Stimulated activated CD4-positive, alpha-beta T cell treated with anti-CD3 and anti-CD28 coated beads, Interleukin-2, amount 100 ng/mL, for 4 hours (primary cell): ENCODE data around the gene ABCC1.
"Not testable (repeated sequence)": the region's sequence is repeated elsewhere in the genome, so short reads cannot be mapped to it uniquely, and the experiment has no call there.

Experiments used
- DNase-seq: peaks from one replicate; pipeline ENCODE4 v3.0.0-alpha.2; 2020; ENCODE audit warnings: low read depth

Gene ABCC1

GRCh38 chr16:15949210-15950160, at the start of gene ABCC1:
Gene ABCC1 (plus strand): TSS chr16:15949616. CDS start chr16:15949752, 136 bp downstream.
- peak; percentile 46 for DNase-seq

- DNase-seq, result no peak
These were observed 49.1 kb upstream of the ABCC1 start for GRCh38 chr16:15900357-15900756.

- no peak for DNase-seq
These were observed 48.4 kb upstream of the ABCC1 start for GRCh38 chr16:15900901-15901500.

- no peak for DNase-seq
These were observed 45.5 kb upstream of the ABCC1 start for GRCh38 chr16:15903960-15904359.

- no peak for DNase-seq
These were observed 43.0 kb upstream of the ABCC1 start for GRCh38 chr16:15906439-15906838.

GRCh38 chr16:15907863-15908478, 41.4 kb upstream of the ABCC1 start:
- DNase-seq, result peak; percentile 8

- DNase-seq, result no peak
These were observed 38.2 kb upstream of the ABCC1 start for GRCh38 chr16:15911198-15911597.

GRCh38 chr16:15913046-15913698, 36.2 kb upstream of the ABCC1 start:
- DNase-seq, result no peak

GRCh38 chr16:15915555-15916081, 33.8 kb upstream of the ABCC1 start:
- DNase-seq, result no peak

- DNase-seq, result no peak
These were observed 33.1 kb upstream of the ABCC1 start for GRCh38 chr16:15916323-15916722.

GRCh38 chr16:15918314-15918713, 31.1 kb upstream of the ABCC1 start:
- not testable (repeated sequence) for DNase-seq

- no peak for DNase-seq
These were observed 30.1 kb upstream of the ABCC1 start for GRCh38 chr16:15919331-15919730.

GRCh38 chr16:15924996-15925395, 24.4 kb upstream of the ABCC1 start:
- DNase-seq, result no peak

GRCh38 chr16:15925631-15926030, 23.8 kb upstream of the ABCC1 start:
- no peak for DNase-seq

GRCh38 chr16:15928261-15929104, 20.9 kb upstream of the ABCC1 start:
- no peak for DNase-seq

- DNase-seq, result no peak
These were observed 16.5 kb upstream of the ABCC1 start for GRCh38 chr16:15932939-15933338.

- no peak for DNase-seq
These were observed 15.6 kb upstream of the ABCC1 start for GRCh38 chr16:15933781-15934180.

- no peak for DNase-seq
These were observed 14.4 kb upstream of the ABCC1 start for GRCh38 chr16:15934991-15935390.

- DNase-seq, result not testable (repeated sequence)
These were observed 12.6 kb upstream of the ABCC1 start for GRCh38 chr16:15936809-15937208.

GRCh38 chr16:15942931-15943690, 6.3 kb upstream of the ABCC1 start:
- no peak for DNase-seq
